ENCODE results near the gene EFNB3. TPM values are rescaled to one million over a fixed set of nuclear protein-coding genes. Genes with fewer than 3 reads are reported as not detected.

The EFNB3 gene
- total and polyA plus RNA-seq, 7 donors = 0.28 to 1.0 (median 0.54) TPM; not detected in 2

GRCh38 chr17:7747635-7748071 lies 42.7 kb downstream of the EFNB3 start:
- no peaks in the 10 kb centered on the region for H3K27me3 ChIP-seq
- no peak overlapping the region for H3K4me3 ChIP-seq
- DNase-seq = no peak
- H3K9me3 ChIP-seq = no peaks in the 10 kb centered on the region
- peak overlapping the region; percentile 15 to 38 (median 24) for H3K27ac ChIP-seq
- 45 to 52% methylated on average over 4 of the region's 4 CpGs for WGBS, 2 donors
- no peak for TF ChIP-seq EP300 (IDR thresholded peaks at IDR 0.05)
- no peak for TF ChIP-seq CTCF (IDR thresholded peaks at IDR 0.05)
- no peak for TF ChIP-seq POLR2AphosphoS5 (IDR thresholded peaks at IDR 0.05)
- no peak for TF ChIP-seq POLR2A (IDR thresholded peaks at IDR 0.05)
- intact Hi-C loops (cut with DNase I) = loop anchor here (10.0 kb wide), 2 partner anchors 77 to 237 kb away; no protein-coding TSS in a partner anchor
- H3K36me3 ChIP-seq = no peaks in the 10 kb centered on the region
- H3K4me1 ChIP-seq = peaks cover 0 to 14% (median 7%) of the 10 kb centered on the region in 4 donors

GRCh38 chr17:7748076-7748775 lies 43.2 kb downstream of the EFNB3 start:
- Histone ChIP-seq H3K27me3 (no peaks in the 10 kb centered on the region), H3K9me3 (no peaks in the 10 kb centered on the region), H3K36me3 (no peaks in the 10 kb centered on the region), H3K4me1 (peaks cover 0 to 14% (median 7%) of the 10 kb centered on the region in 4 donors), H3K4me3 (no peak overlapping the region), H3K27ac (peak overlapping the region; percentile 15 to 38 (median 24))
- intact Hi-C loops (cut with DNase I) = loop anchor here (10.0 kb wide), 2 partner anchors 77 to 237 kb away; no protein-coding TSS in a partner anchor
- no peak for TF ChIP-seq POLR2AphosphoS5 (IDR thresholded peaks at IDR 0.05)
- no peak for TF ChIP-seq CTCF (IDR thresholded peaks at IDR 0.05)
- 64 to 69% methylated on average over 10 of the region's 10 CpGs for WGBS, 2 donors
- peak; percentile 19 for DNase-seq

GRCh38 chr17:7750321-7750821 lies 45.4 kb downstream of the EFNB3 start:
- Histone ChIP-seq H3K36me3 (no peaks in the 10 kb centered on the region), H3K27me3 (no peaks in the 10 kb centered on the region), H3K27ac (peak overlapping the region in 1 of 4 donors; percentile 15), H3K9me3 (no peaks in the 10 kb centered on the region), H3K4me1 (peaks cover 0 to 14% (median 7%) of the 10 kb centered on the region in 4 donors), H3K4me3 (no peak overlapping the region)
- DNase-seq = no peak
- TF ChIP-seq POLR2AphosphoS5 (IDR thresholded peaks at IDR 0.05) (no peak), POLR2A (IDR thresholded peaks at IDR 0.05) (no peak), CTCF (IDR thresholded peaks at IDR 0.05) (no peak), EP300 (IDR thresholded peaks at IDR 0.05) (no peak)
- 77 to 79% methylated on average over 4 of the region's 4 CpGs for WGBS, 2 donors
- intact Hi-C loops (cut with DNase I) = no loop called here

GRCh38 chr17:7754656-7755055 lies 49.7 kb downstream of the EFNB3 start:
- intact Hi-C loops (cut with DNase I) = no loop called here
- Histone ChIP-seq H3K27me3 (no peaks in the 10 kb centered on the region), H3K36me3 (no peaks in the 10 kb centered on the region), H3K4me1 (no peaks in the 10 kb centered on the region), H3K4me3 (no peak overlapping the region), H3K27ac (no peak overlapping the region), H3K9me3 (no peaks in the 10 kb centered on the region)
- WGBS, 2 donors = 81 to 83% methylated on average over 8 of the region's 8 CpGs
- DNase-seq = no peak
- TF ChIP-seq EP300 (IDR thresholded peaks at IDR 0.05) (no peak), POLR2AphosphoS5 (IDR thresholded peaks at IDR 0.05) (no peak), POLR2A (IDR thresholded peaks at IDR 0.05) (no peak), CTCF (IDR thresholded peaks at IDR 0.05) (no peak)

Measured in sigmoid colon (tissue), 7 donors.